ENCODE measurements around the gene GRIN2C. TPM values are rescaled to one million over a fixed set of nuclear protein-coding genes. Genes with fewer than 3 reads are reported as not detected.
A peak's percentile ranks its signal among the peaks of the same experiment; 100 is the strongest.

GRIN2C gene
- total RNA-seq, 1 donor from 2014 or later = 0.12 TPM

DNA sequence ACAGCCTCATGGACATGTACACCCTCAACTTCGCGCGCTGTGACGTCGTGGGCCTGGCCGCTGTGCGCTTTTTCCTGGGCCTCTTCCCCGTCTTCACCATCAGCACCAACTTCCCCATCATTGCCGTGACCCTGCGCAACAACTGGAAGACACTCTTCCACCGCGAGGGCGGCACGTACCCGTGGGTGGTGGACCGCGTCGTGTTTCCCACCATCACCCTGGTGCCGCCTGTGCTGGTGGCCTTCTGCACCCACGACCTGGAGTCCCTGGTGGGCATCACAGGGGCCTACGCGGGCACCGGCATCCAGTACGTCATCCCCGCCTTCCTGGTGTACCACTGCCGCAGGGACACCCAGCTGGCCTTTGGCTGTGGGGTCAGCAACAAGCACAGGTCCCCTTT is 23.5 kb downstream of the GRIN2C start:
- TF ChIP-seq, protein P1, sequence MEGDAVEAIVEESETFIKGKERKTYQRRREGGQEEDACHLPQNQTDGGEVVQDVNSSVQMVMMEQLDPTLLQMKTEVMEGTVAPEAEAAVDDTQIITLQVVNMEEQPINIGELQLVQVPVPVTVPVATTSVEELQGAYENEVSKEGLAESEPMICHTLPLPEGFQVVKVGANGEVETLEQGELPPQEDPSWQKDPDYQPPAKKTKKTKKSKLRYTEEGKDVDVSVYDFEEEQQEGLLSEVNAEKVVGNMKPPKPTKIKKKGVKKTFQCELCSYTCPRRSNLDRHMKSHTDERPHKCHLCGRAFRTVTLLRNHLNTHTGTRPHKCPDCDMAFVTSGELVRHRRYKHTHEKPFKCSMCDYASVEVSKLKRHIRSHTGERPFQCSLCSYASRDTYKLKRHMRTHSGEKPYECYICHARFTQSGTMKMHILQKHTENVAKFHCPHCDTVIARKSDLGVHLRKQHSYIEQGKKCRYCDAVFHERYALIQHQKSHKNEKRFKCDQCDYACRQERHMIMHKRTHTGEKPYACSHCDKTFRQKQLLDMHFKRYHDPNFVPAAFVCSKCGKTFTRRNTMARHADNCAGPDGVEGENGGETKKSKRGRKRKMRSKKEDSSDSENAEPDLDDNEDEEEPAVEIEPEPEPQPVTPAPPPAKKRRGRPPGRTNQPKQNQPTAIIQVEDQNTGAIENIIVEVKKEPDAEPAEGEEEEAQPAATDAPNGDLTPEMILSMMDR (IDR thresholded peaks at IDR 0.05; ENCODE audit: partially characterized antibody, unreplicated experiment) = no peak
- H3K4me3 Mint-ChIP-seq (ENCODE audit: unreplicated experiment) = no peak overlapping the region

GRCh38 chr17:74833501-74834377 is 25.9 kb downstream of the GRIN2C start:
- Mint-ChIP-seq H3K36me3 (ENCODE audit: unreplicated experiment) (peaks cover 14% of the 10 kb centered on the region), H3K27ac (ENCODE audit: unreplicated experiment) (no peak overlapping the region), H3K4me1 (ENCODE audit: low read depth, unreplicated experiment) (peaks cover 7% of the 10 kb centered on the region), H3K4me3 (ENCODE audit: unreplicated experiment) (peak overlapping the region; percentile 42), H3K9me3 (ENCODE audit: unreplicated experiment) (peaks cover 4% of the 10 kb centered on the region), H3K27me3 (ENCODE audit: unreplicated experiment) (peaks cover 12% of the 10 kb centered on the region)
- TF ChIP-seq, protein P1 (IDR thresholded peaks at IDR 0.05; ENCODE audit: partially characterized antibody, unreplicated experiment) = no peak
- DNase-seq = peak; percentile 45

More for the DNA sequence above, 23.5 kb downstream of the GRIN2C start:
- H3K4me1 Mint-ChIP-seq (ENCODE audit: low read depth, unreplicated experiment) = peaks cover 17% of the 10 kb centered on the region
- no peak for DNase-seq
- H3K27me3 Mint-ChIP-seq (ENCODE audit: unreplicated experiment) = peaks cover 11% of the 10 kb centered on the region
- H3K36me3 Mint-ChIP-seq (ENCODE audit: unreplicated experiment) = peaks cover 14% of the 10 kb centered on the region
- peaks cover 4% of the 10 kb centered on the region for H3K9me3 Mint-ChIP-seq (ENCODE audit: unreplicated experiment)
- no peak overlapping the region for H3K27ac Mint-ChIP-seq (ENCODE audit: unreplicated experiment)

GRCh38 chr17:74832421-74832820 is 27.3 kb downstream of the GRIN2C start:
- no peak overlapping the region for H3K4me3 Mint-ChIP-seq (ENCODE audit: unreplicated experiment)
- no peak overlapping the region for H3K27ac Mint-ChIP-seq (ENCODE audit: unreplicated experiment)
- peaks cover 11% of the 10 kb centered on the region for H3K36me3 Mint-ChIP-seq (ENCODE audit: unreplicated experiment)
- peaks cover 4% of the 10 kb centered on the region for H3K9me3 Mint-ChIP-seq (ENCODE audit: unreplicated experiment)
- TF ChIP-seq, protein P1 (IDR thresholded peaks at IDR 0.05; ENCODE audit: partially characterized antibody, unreplicated experiment) = no peak
- peaks cover 7% of the 10 kb centered on the region for H3K4me1 Mint-ChIP-seq (ENCODE audit: low read depth, unreplicated experiment)
- no peak for DNase-seq
- H3K27me3 Mint-ChIP-seq (ENCODE audit: unreplicated experiment) = peaks cover 12% of the 10 kb centered on the region

GRCh38 chr17:74831444-74832146 is 28.1 kb downstream of the GRIN2C start:
- no peak for DNase-seq
- H3K27ac Mint-ChIP-seq (ENCODE audit: unreplicated experiment) = no peak overlapping the region
- no peak overlapping the region for H3K4me3 Mint-ChIP-seq (ENCODE audit: unreplicated experiment)
- peaks cover 7% of the 10 kb centered on the region for H3K4me1 Mint-ChIP-seq (ENCODE audit: low read depth, unreplicated experiment)
- peaks cover 7% of the 10 kb centered on the region for H3K36me3 Mint-ChIP-seq (ENCODE audit: unreplicated experiment)
- peaks cover 12% of the 10 kb centered on the region for H3K27me3 Mint-ChIP-seq (ENCODE audit: unreplicated experiment)
- H3K9me3 Mint-ChIP-seq (ENCODE audit: unreplicated experiment) = peaks cover 6% of the 10 kb centered on the region
- TF ChIP-seq, protein P1 (IDR thresholded peaks at IDR 0.05; ENCODE audit: partially characterized antibody, unreplicated experiment) = no peak
